ENCODE results near the gene STPG1.

Gene STPG1

GRCh38 chr1:24364605-24364974 is 49.0 kb downstream of the STPG1 start:
- Histone ChIP-seq H2AFZ (ENCODE audit: insufficient read depth, low read length, poor library complexity) (no peak overlapping the region), H3K4me1 (ENCODE audit: control insufficient read depth in 1 of 2, insufficient read depth in 2 of 2, low read length in 2 of 2) (no peaks in the 10 kb centered on the region), H3K9ac (ENCODE audit: low read length) (no peak overlapping the region), H4K12ac (ENCODE audit: low read depth, low read length) (no peak overlapping the region), H3K79me2 (ENCODE audit: control insufficient read depth, insufficient read depth, low read length, poor library complexity) (no peaks in the 10 kb centered on the region), H4K91ac (ENCODE audit: low read depth, low read length) (no peak overlapping the region), H3K4me3 (ENCODE audit: low read depth, low read length) (no peak overlapping the region), H3K23ac (ENCODE audit: low read length) (no peak overlapping the region), H4K8ac (ENCODE audit: low read depth, low read length) (no peak overlapping the region), H2BK12ac (ENCODE audit: low read length) (no peak overlapping the region), H3K4ac (ENCODE audit: low read depth, low read length) (no peak overlapping the region), H3K27ac (ENCODE audit: low read depth, low read length) (no peak overlapping the region), H3K14ac (ENCODE audit: low read length) (no peak overlapping the region), H3K27me3 (ENCODE audit: insufficient read depth, low read length) (no peaks in the 10 kb centered on the region), H2BK5ac (ENCODE audit: low read depth, low read length, poor library complexity) (no peak overlapping the region), H3K4me2 (ENCODE audit: low read length) (no peak overlapping the region), H3K9me3 (ENCODE audit: insufficient read depth, low read depth, low read length) (no peaks in the 10 kb centered on the region), H3K36me3 (ENCODE audit: control insufficient read depth in 1 of 2, insufficient read depth in 2 of 2, low read length in 2 of 2) (peaks cover 2% of the 10 kb centered on the region in 2 experiments), H2AK5ac (ENCODE audit: low read length) (no peak overlapping the region), H3K79me1 (ENCODE audit: low read length) (no peaks in the 10 kb centered on the region), H2BK120ac (ENCODE audit: insufficient read depth, low read length, poor library complexity) (no peak overlapping the region), H3K18ac (ENCODE audit: low read length) (no peak overlapping the region)
- no peak for DNase-seq
- WGBS (ENCODE audit: extremely low coverage, insufficient coverage, insufficient read length): no CpG with 5 or more reads among the region's 2 CpGs

- no peak overlapping the region for H3K4me3 ChIP-seq (ENCODE audit: low read depth, low read length)
- H4K12ac ChIP-seq (ENCODE audit: low read depth, low read length): no peak overlapping the region
- no CpG with 5 or more reads among the region's 7 CpGs for WGBS (ENCODE audit: extremely low coverage, insufficient coverage, insufficient read length)
Observed at GRCh38 chr1:24363994-24364393, 49.6 kb downstream of the STPG1 start.

GRCh38 chr1:24362982-24363614 is 50.5 kb downstream of the STPG1 start:
- no peak overlapping the region for H3K4me3 ChIP-seq (ENCODE audit: low read depth, low read length)
- H2AK5ac ChIP-seq (ENCODE audit: low read length): no peak overlapping the region

More at GRCh38 chr1:24363994-24364393, 49.6 kb downstream of the STPG1 start:
- H3K79me2 ChIP-seq (ENCODE audit: control insufficient read depth, insufficient read depth, low read length, poor library complexity): no peaks in the 10 kb centered on the region
- no peak overlapping the region for H2AK5ac ChIP-seq (ENCODE audit: low read length)
- no peak overlapping the region for H2AFZ ChIP-seq (ENCODE audit: insufficient read depth, low read length, poor library complexity)
- no peak overlapping the region for H4K8ac ChIP-seq (ENCODE audit: low read depth, low read length)
- no peaks in the 10 kb centered on the region for H3K27me3 ChIP-seq (ENCODE audit: insufficient read depth, low read length)
- H3K79me1 ChIP-seq (ENCODE audit: low read length): no peaks in the 10 kb centered on the region
- peaks cover 2 to 4% of the 10 kb centered on the region in 2 experiments for H3K36me3 ChIP-seq (ENCODE audit: control insufficient read depth in 1 of 2, insufficient read depth in 2 of 2, low read length in 2 of 2)
- no peaks in the 10 kb centered on the region for H3K4me1 ChIP-seq (ENCODE audit: control insufficient read depth in 1 of 2, insufficient read depth in 2 of 2, low read length in 2 of 2)
- no peak overlapping the region for H2BK12ac ChIP-seq (ENCODE audit: low read length)
- no peak overlapping the region for H4K91ac ChIP-seq (ENCODE audit: low read depth, low read length)
- no peak overlapping the region for H3K27ac ChIP-seq (ENCODE audit: low read depth, low read length)
- no peak overlapping the region for H3K4ac ChIP-seq (ENCODE audit: low read depth, low read length)
- H3K23ac ChIP-seq (ENCODE audit: low read length): no peak overlapping the region
- H3K4me2 ChIP-seq (ENCODE audit: low read length): no peak overlapping the region
- no peak overlapping the region for H3K18ac ChIP-seq (ENCODE audit: low read length)
- no peak overlapping the region for H2BK120ac ChIP-seq (ENCODE audit: insufficient read depth, low read length, poor library complexity)
- H3K9ac ChIP-seq (ENCODE audit: low read length): no peak overlapping the region
- DNase-seq: no peak
- no peak overlapping the region for H3K14ac ChIP-seq (ENCODE audit: low read length)
- no peak overlapping the region for H2BK5ac ChIP-seq (ENCODE audit: low read depth, low read length, poor library complexity)
- H3K9me3 ChIP-seq (ENCODE audit: insufficient read depth, low read depth, low read length): no peaks in the 10 kb centered on the region

GRCh38 chr1:24362396-24362795 is 51.2 kb downstream of the STPG1 start:
- H4K8ac ChIP-seq (ENCODE audit: low read depth, low read length): no peak overlapping the region
- H3K4me3 ChIP-seq (ENCODE audit: low read depth, low read length): no peak overlapping the region
- no peaks in the 10 kb centered on the region for H3K79me1 ChIP-seq (ENCODE audit: low read length)
- H3K4me1 ChIP-seq (ENCODE audit: control insufficient read depth in 1 of 2, insufficient read depth in 2 of 2, low read length in 2 of 2): no peaks in the 10 kb centered on the region
- no peak overlapping the region for H2BK5ac ChIP-seq (ENCODE audit: low read depth, low read length, poor library complexity)
- H4K12ac ChIP-seq (ENCODE audit: low read depth, low read length): no peak overlapping the region
- no CpG with 5 or more reads among the region's 2 CpGs for WGBS (ENCODE audit: extremely low coverage, insufficient coverage, insufficient read length)
- H2AFZ ChIP-seq (ENCODE audit: insufficient read depth, low read length, poor library complexity): no peak overlapping the region
- DNase-seq: no peak
- no peak overlapping the region for H3K9ac ChIP-seq (ENCODE audit: low read length)
- H3K27ac ChIP-seq (ENCODE audit: low read depth, low read length): no peak overlapping the region
- H3K9me3 ChIP-seq (ENCODE audit: insufficient read depth, low read depth, low read length): no peaks in the 10 kb centered on the region
- no peak overlapping the region for H3K18ac ChIP-seq (ENCODE audit: low read length)
- H2BK120ac ChIP-seq (ENCODE audit: insufficient read depth, low read length, poor library complexity): no peak overlapping the region
- peaks cover 4% of the 10 kb centered on the region in 2 experiments for H3K36me3 ChIP-seq (ENCODE audit: control insufficient read depth in 1 of 2, insufficient read depth in 2 of 2, low read length in 2 of 2)
- no peak overlapping the region for H3K4me2 ChIP-seq (ENCODE audit: low read length)
- H3K23ac ChIP-seq (ENCODE audit: low read length): no peak overlapping the region
- H3K27me3 ChIP-seq (ENCODE audit: insufficient read depth, low read length): no peaks in the 10 kb centered on the region
- H3K14ac ChIP-seq (ENCODE audit: low read length): no peak overlapping the region
- no peak overlapping the region for H4K91ac ChIP-seq (ENCODE audit: low read depth, low read length)
- H2BK12ac ChIP-seq (ENCODE audit: low read length): no peak overlapping the region
- H2AK5ac ChIP-seq (ENCODE audit: low read length): no peak overlapping the region
- H3K4ac ChIP-seq (ENCODE audit: low read depth, low read length): no peak overlapping the region
- no peaks in the 10 kb centered on the region for H3K79me2 ChIP-seq (ENCODE audit: control insufficient read depth, insufficient read depth, low read length, poor library complexity)

More at GRCh38 chr1:24362982-24363614, 50.5 kb downstream of the STPG1 start:
- Histone ChIP-seq H4K8ac (ENCODE audit: low read depth, low read length) (no peak overlapping the region), H3K4me1 (ENCODE audit: control insufficient read depth in 1 of 2, insufficient read depth in 2 of 2, low read length in 2 of 2) (no peaks in the 10 kb centered on the region), H3K79me1 (ENCODE audit: low read length) (no peaks in the 10 kb centered on the region), H2AFZ (ENCODE audit: insufficient read depth, low read length, poor library complexity) (no peak overlapping the region), H3K27me3 (ENCODE audit: insufficient read depth, low read length) (no peaks in the 10 kb centered on the region), H3K9ac (ENCODE audit: low read length) (no peak overlapping the region), H2BK12ac (ENCODE audit: low read length) (no peak overlapping the region), H3K27ac (ENCODE audit: low read depth, low read length) (no peak overlapping the region), H2BK120ac (ENCODE audit: insufficient read depth, low read length, poor library complexity) (no peak overlapping the region), H3K36me3 (ENCODE audit: control insufficient read depth in 1 of 2, insufficient read depth in 2 of 2, low read length in 2 of 2) (peaks cover 4% of the 10 kb centered on the region in 2 experiments), H3K4ac (ENCODE audit: low read depth, low read length) (no peak overlapping the region), H3K79me2 (ENCODE audit: control insufficient read depth, insufficient read depth, low read length, poor library complexity) (no peaks in the 10 kb centered on the region), H3K14ac (ENCODE audit: low read length) (no peak overlapping the region), H3K4me2 (ENCODE audit: low read length) (no peak overlapping the region), H2BK5ac (ENCODE audit: low read depth, low read length, poor library complexity) (no peak overlapping the region), H4K91ac (ENCODE audit: low read depth, low read length) (no peak overlapping the region), H3K18ac (ENCODE audit: low read length) (no peak overlapping the region), H4K12ac (ENCODE audit: low read depth, low read length) (no peak overlapping the region), H3K23ac (ENCODE audit: low read length) (no peak overlapping the region), H3K9me3 (ENCODE audit: insufficient read depth, low read depth, low read length) (no peaks in the 10 kb centered on the region)
- no peak for DNase-seq
- WGBS (ENCODE audit: extremely low coverage, insufficient coverage, insufficient read length): no CpG with 5 or more reads among the region's 4 CpGs
